Measurements from ENCODE around the gene SLC30A3. TPM values are rescaled to one million over a fixed set of nuclear protein-coding genes. Genes with fewer than 3 reads are reported as not detected.
A peak's percentile ranks its signal among the peaks of the same experiment; 100 is the strongest.

Gene SLC30A3
- total RNA-seq, 1 donor from 2014 or later = 0.16 TPM

DNA sequence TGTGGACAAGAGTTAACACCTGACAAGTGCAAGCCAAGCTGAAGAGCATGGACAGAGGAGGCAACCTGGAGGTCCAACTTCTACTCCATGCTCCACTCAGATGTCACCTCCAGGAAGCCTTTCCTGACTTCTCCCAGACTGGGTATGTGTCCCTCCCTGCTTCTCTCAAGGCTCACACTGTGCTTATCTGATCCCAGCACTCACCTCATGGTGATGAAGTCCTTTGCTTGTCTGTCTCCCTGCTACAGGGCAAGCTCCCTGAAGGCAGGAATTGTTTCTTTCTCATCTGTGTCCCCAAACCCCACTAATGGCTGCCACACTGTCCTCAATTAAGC, 2.7 kb upstream of the SLC30A3 start:
- H3K36me3 ChIP-seq (ENCODE audit: insufficient read depth, low read length) = no peaks in the 10 kb centered on the region
- Mint-ChIP-seq H3K27me3 (ENCODE audit: low read depth, unreplicated experiment) (peaks cover 37% of the 10 kb centered on the region), H3K4me1 (ENCODE audit: low read depth, unreplicated experiment) (peaks cover 7% of the 10 kb centered on the region), H3K27ac (ENCODE audit: unreplicated experiment) (no peak overlapping the region), H3K4me3 (ENCODE audit: unreplicated experiment) (no peak overlapping the region), H3K36me3 (ENCODE audit: low read depth, unreplicated experiment) (no peaks in the 10 kb centered on the region), H3K9me3 (ENCODE audit: unreplicated experiment) (peaks cover 3% of the 10 kb centered on the region)
- TF ChIP-seq EZH2 (IDR thresholded peaks at IDR 0.05; ENCODE audit: insufficient read depth, low read length) = no peak
- TF ChIP-seq, protein P1, sequence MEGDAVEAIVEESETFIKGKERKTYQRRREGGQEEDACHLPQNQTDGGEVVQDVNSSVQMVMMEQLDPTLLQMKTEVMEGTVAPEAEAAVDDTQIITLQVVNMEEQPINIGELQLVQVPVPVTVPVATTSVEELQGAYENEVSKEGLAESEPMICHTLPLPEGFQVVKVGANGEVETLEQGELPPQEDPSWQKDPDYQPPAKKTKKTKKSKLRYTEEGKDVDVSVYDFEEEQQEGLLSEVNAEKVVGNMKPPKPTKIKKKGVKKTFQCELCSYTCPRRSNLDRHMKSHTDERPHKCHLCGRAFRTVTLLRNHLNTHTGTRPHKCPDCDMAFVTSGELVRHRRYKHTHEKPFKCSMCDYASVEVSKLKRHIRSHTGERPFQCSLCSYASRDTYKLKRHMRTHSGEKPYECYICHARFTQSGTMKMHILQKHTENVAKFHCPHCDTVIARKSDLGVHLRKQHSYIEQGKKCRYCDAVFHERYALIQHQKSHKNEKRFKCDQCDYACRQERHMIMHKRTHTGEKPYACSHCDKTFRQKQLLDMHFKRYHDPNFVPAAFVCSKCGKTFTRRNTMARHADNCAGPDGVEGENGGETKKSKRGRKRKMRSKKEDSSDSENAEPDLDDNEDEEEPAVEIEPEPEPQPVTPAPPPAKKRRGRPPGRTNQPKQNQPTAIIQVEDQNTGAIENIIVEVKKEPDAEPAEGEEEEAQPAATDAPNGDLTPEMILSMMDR (IDR thresholded peaks at IDR 0.05; ENCODE audit: insufficient read depth, low read depth, low read length) = no peak
- H3K4me2 ChIP-seq (ENCODE audit: low read length) = peak overlapping the region; percentile 81
- FAIRE-seq = no peak
- no peak overlapping the region for H2AFZ ChIP-seq (ENCODE audit: low read depth, low read length)
- H3K4me1 ChIP-seq (ENCODE audit: insufficient read depth, low read length) = peaks cover 6% of the 10 kb centered on the region
- no peak overlapping the region for H3K27ac ChIP-seq (ENCODE audit: low read depth, low read length)
- H3K9ac ChIP-seq (ENCODE audit: low read length) = no peak overlapping the region
- no peak for DNase-seq (ENCODE audit: low read depth)
- no peaks in the 10 kb centered on the region for H3K79me2 ChIP-seq (ENCODE audit: insufficient read depth, low read length)
- peaks cover 75% of the 10 kb centered on the region for H3K27me3 ChIP-seq (ENCODE audit: insufficient read depth, low read length)
- H4K20me1 ChIP-seq (ENCODE audit: insufficient read depth, low read length) = peaks cover 14% of the 10 kb centered on the region
- H3K4me3 ChIP-seq (ENCODE audit: insufficient read depth, low read depth, low read length) = no peak overlapping the region
- peaks cover 2% of the 10 kb centered on the region for H3K9me3 ChIP-seq (ENCODE audit: insufficient read depth, low read depth, low read length)

DNA sequence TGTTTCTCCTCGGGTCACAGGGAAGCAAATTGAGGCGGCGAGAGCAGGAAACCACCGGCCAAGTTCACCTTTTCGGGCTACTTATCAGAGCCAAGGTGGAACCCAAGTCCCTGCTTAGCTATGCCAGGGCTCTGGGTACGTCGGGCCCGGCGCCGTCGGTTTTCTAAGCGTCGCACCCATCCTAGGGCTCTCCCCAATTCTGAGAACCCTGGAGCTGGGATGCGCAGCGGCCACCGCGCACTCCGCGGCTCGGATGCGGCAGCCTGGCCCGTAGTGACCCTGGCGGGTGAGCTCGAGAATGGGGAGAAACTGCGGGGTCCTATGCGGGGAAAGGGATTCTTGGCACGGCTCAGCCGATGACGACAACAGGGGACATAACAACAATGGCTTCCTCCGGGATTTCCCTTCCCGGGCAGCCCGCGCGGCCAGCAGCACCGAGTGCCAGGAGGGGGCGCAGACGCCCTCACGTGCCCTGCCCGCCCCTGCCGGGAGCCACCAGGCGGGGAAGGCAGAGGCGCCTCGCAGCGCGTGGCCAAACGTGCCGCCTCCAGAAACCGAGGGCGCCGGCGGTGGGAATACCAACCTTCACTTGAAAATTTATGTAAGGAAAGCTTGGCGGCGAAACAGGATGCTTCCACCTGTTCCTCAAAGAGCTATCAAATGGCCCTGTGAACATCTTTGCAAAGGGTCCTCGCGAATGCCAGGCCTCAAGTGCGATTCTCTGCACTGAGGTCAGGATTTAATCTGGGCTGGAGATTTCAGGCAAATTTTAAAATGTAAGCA, 2.1 kb upstream of the SLC30A3 start:
- Histone ChIP-seq H2AFZ (ENCODE audit: low read depth, low read length) (peak overlapping the region; percentile 41), H3K4me3 (ENCODE audit: insufficient read depth, low read depth, low read length) (peak overlapping the region; percentile 46), H3K4me1 (ENCODE audit: insufficient read depth, low read length) (peaks cover 6% of the 10 kb centered on the region), H3K9me3 (ENCODE audit: insufficient read depth, low read depth, low read length) (peaks cover 2% of the 10 kb centered on the region), H3K27ac (ENCODE audit: low read depth, low read length) (no peak overlapping the region), H3K79me2 (ENCODE audit: insufficient read depth, low read length) (no peaks in the 10 kb centered on the region), H3K9ac (ENCODE audit: low read length) (no peak overlapping the region), H3K4me2 (ENCODE audit: low read length) (peak overlapping the region; percentile 81), H3K36me3 (ENCODE audit: insufficient read depth, low read length) (no peaks in the 10 kb centered on the region), H3K27me3 (ENCODE audit: insufficient read depth, low read length) (peaks cover 79% of the 10 kb centered on the region), H4K20me1 (ENCODE audit: insufficient read depth, low read length) (peaks cover 14% of the 10 kb centered on the region)
- H3K4me3 Mint-ChIP-seq (ENCODE audit: unreplicated experiment) = peak overlapping the region; percentile 75
- peaks cover 3% of the 10 kb centered on the region for H3K4me1 Mint-ChIP-seq (ENCODE audit: low read depth, unreplicated experiment)
- H3K9me3 Mint-ChIP-seq (ENCODE audit: unreplicated experiment) = peaks cover 3% of the 10 kb centered on the region
- no peaks in the 10 kb centered on the region for H3K36me3 Mint-ChIP-seq (ENCODE audit: low read depth, unreplicated experiment)
- TF ChIP-seq, protein P1 (IDR thresholded peaks at IDR 0.05; ENCODE audit: insufficient read depth, low read depth, low read length) = no peak
- no peak for TF ChIP-seq EZH2 (IDR thresholded peaks at IDR 0.05; ENCODE audit: insufficient read depth, low read length)
- FAIRE-seq (no peak), DNase-seq (ENCODE audit: low read depth) (no peak)
- peaks cover 39% of the 10 kb centered on the region for H3K27me3 Mint-ChIP-seq (ENCODE audit: low read depth, unreplicated experiment)
- peak overlapping the region; percentile 67 for H3K27ac Mint-ChIP-seq (ENCODE audit: unreplicated experiment)

DNA sequence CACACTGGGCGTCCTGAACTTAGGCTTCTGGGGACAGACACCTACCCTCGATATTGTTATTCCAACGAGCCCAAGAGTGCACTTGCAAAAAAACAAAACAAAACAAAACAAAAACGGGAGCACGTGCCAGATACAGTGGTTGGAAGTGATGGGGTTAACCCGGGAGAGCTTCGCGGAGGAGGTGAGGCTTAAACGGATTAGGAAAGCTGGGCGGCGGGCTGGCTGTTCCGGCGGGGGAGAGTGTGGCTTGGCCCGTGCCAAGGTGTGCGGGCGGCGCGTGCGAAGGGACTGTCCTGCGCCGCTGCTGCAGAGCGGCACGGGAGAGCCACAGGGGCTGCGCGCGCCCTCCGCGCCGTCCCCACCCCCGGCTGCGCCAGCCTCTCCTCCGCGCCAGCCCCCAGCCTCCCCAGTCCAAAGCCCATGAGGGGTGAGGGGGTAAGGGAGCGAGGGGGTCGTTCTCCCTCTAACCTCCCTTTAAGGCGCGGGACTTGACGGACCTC, 1.5 kb upstream of the SLC30A3 start:
- Histone ChIP-seq H4K20me1 (ENCODE audit: insufficient read depth, low read length) (peaks cover 14% of the 10 kb centered on the region), H3K9me3 (ENCODE audit: insufficient read depth, low read depth, low read length) (peaks cover 2% of the 10 kb centered on the region), H3K9ac (ENCODE audit: low read length) (no peak overlapping the region), H3K4me2 (ENCODE audit: low read length) (peak overlapping the region; percentile 81), H3K27ac (ENCODE audit: low read depth, low read length) (no peak overlapping the region), H3K4me1 (ENCODE audit: insufficient read depth, low read length) (peaks cover 6% of the 10 kb centered on the region), H3K4me3 (ENCODE audit: insufficient read depth, low read depth, low read length) (peak overlapping the region; percentile 46), H3K36me3 (ENCODE audit: insufficient read depth, low read length) (no peaks in the 10 kb centered on the region), H2AFZ (ENCODE audit: low read depth, low read length) (peak overlapping the region; percentile 41), H3K79me2 (ENCODE audit: insufficient read depth, low read length) (no peaks in the 10 kb centered on the region), H3K27me3 (ENCODE audit: insufficient read depth, low read length) (peaks cover 78% of the 10 kb centered on the region)
- Mint-ChIP-seq H3K4me1 (ENCODE audit: low read depth, unreplicated experiment) (peaks cover 3% of the 10 kb centered on the region), H3K36me3 (ENCODE audit: low read depth, unreplicated experiment) (no peaks in the 10 kb centered on the region), H3K27ac (ENCODE audit: unreplicated experiment) (no peak overlapping the region), H3K27me3 (ENCODE audit: low read depth, unreplicated experiment) (peaks cover 41% of the 10 kb centered on the region), H3K4me3 (ENCODE audit: unreplicated experiment) (no peak overlapping the region), H3K9me3 (ENCODE audit: unreplicated experiment) (peaks cover 3% of the 10 kb centered on the region)
- DNase-seq (ENCODE audit: low read depth) (no peak), FAIRE-seq (no peak)
- TF ChIP-seq EZH2 (IDR thresholded peaks at IDR 0.05; ENCODE audit: insufficient read depth, low read length) = peak; percentile 90
- TF ChIP-seq, protein P1 (IDR thresholded peaks at IDR 0.05; ENCODE audit: insufficient read depth, low read depth, low read length) = no peak
